ENCODE data around the gene RHBDL2. TPM values are rescaled to one million over a fixed set of nuclear protein-coding genes. Genes with fewer than 3 reads are reported as not detected.

Gene RHBDL2
- total RNA-seq, 1 experiment from 2014 or later = 7.1 TPM

DNA sequence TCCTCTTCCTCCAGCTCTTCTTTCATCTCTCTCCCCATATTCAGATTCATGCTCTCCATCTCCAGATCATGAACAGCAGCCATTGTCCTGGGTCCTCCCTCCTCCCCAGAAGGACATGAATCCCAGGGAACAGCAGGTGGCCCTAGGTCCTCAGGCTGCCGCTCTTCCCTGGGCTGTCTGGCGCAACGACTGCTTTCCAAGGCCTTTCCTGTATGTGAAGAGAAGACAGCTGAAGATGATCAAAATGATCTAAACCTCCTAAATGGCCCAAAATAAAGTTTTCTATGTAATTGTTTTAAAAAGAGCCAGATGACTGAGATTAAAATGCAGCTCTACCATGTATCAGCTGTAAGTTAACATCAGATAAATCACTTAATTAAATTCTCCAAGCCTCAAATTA, 22.5 kb downstream of the RHBDL2 start:
- no peaks in the 10 kb centered on the region for H3K4me1 ChIP-seq (ENCODE audit: control insufficient read depth, insufficient read depth, low read length)
- in situ Hi-C loops (cut with HindIII; ENCODE audit: low pct_unique_long_range_greater_than_20kb, low sequenced_read_pairs) = no loop called here
- POLR2A ChIA-PET = no interaction called here
- no peak overlapping the region for H3K27ac ChIP-seq (ENCODE audit: low read length)
- no peaks in the 10 kb centered on the region for H3K9me3 ChIP-seq (ENCODE audit: control insufficient read depth, insufficient read depth, low read depth, low read length)
- no peak overlapping the region for H3K4me3 ChIP-seq (ENCODE audit: low read depth in 2 of 2, low read length in 2 of 2)
- TF ChIP-seq TCF7L2 (IDR thresholded peaks at IDR 0.05; ENCODE audit: low read depth, low read length) = no peak
- TF ChIP-seq, protein P1, sequence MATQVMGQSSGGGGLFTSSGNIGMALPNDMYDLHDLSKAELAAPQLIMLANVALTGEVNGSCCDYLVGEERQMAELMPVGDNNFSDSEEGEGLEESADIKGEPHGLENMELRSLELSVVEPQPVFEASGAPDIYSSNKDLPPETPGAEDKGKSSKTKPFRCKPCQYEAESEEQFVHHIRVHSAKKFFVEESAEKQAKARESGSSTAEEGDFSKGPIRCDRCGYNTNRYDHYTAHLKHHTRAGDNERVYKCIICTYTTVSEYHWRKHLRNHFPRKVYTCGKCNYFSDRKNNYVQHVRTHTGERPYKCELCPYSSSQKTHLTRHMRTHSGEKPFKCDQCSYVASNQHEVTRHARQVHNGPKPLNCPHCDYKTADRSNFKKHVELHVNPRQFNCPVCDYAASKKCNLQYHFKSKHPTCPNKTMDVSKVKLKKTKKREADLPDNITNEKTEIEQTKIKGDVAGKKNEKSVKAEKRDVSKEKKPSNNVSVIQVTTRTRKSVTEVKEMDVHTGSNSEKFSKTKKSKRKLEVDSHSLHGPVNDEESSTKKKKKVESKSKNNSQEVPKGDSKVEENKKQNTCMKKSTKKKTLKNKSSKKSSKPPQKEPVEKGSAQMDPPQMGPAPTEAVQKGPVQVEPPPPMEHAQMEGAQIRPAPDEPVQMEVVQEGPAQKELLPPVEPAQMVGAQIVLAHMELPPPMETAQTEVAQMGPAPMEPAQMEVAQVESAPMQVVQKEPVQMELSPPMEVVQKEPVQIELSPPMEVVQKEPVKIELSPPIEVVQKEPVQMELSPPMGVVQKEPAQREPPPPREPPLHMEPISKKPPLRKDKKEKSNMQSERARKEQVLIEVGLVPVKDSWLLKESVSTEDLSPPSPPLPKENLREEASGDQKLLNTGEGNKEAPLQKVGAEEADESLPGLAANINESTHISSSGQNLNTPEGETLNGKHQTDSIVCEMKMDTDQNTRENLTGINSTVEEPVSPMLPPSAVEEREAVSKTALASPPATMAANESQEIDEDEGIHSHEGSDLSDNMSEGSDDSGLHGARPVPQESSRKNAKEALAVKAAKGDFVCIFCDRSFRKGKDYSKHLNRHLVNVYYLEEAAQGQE (IDR thresholded peaks at IDR 0.05; ENCODE audit: insufficient read depth in 1 of 2, low read depth in 2 of 2, low read length in 1 of 2) = no peak
- TF ChIP-seq, protein P2, sequence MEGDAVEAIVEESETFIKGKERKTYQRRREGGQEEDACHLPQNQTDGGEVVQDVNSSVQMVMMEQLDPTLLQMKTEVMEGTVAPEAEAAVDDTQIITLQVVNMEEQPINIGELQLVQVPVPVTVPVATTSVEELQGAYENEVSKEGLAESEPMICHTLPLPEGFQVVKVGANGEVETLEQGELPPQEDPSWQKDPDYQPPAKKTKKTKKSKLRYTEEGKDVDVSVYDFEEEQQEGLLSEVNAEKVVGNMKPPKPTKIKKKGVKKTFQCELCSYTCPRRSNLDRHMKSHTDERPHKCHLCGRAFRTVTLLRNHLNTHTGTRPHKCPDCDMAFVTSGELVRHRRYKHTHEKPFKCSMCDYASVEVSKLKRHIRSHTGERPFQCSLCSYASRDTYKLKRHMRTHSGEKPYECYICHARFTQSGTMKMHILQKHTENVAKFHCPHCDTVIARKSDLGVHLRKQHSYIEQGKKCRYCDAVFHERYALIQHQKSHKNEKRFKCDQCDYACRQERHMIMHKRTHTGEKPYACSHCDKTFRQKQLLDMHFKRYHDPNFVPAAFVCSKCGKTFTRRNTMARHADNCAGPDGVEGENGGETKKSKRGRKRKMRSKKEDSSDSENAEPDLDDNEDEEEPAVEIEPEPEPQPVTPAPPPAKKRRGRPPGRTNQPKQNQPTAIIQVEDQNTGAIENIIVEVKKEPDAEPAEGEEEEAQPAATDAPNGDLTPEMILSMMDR (IDR thresholded peaks at IDR 0.05) = no peak
- TF ChIP-seq SIN3A (IDR thresholded peaks at IDR 0.05; ENCODE audit: borderline replicate concordance, insufficient read depth, low read depth, low read length) = no peak
- TF ChIP-seq POLR2AphosphoS5 (IDR thresholded peaks at IDR 0.05; ENCODE audit: low read depth, low read length) = no peak
- no peaks in the 10 kb centered on the region for H3K36me3 ChIP-seq (ENCODE audit: control insufficient read depth, insufficient read depth, low read length)
- ATAC-seq (no peak), DNase-seq (ENCODE audit: low read depth, low spot score) (no peak)
- no TSS peak for BruUV-seq (replicated peaks)
- intact Hi-C loops (cut with micrococcal nuclease; ENCODE audit: unreplicated experiment) = no loop called here
- CTCF ChIA-PET = no interaction called here
- H3K27me3 ChIP-seq (ENCODE audit: control insufficient read depth, insufficient read depth, low read length) = no peaks in the 10 kb centered on the region

DNA sequence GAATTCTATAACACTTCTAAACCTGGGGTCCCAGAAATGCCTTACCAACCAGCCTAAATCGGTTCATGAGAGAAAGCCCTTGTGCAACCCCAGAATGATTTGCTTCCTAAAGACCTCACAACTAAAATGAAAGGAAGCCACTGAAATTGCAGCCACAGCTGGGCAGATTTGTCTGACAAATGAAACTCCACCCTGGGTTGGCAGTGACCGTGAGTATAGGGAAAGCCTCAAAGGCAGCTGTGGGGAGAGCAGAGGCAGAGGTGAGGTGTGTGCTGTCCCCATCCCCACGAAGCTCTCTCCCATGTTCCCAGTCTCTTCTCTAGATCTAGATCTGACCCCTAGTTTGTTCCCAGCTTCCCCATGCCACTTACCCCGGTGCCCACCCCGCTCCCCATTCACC, 23.1 kb downstream of the RHBDL2 start:
- in situ Hi-C loops (cut with HindIII; ENCODE audit: low pct_unique_long_range_greater_than_20kb, low sequenced_read_pairs) = no loop called here
- Histone ChIP-seq H3K27me3 (ENCODE audit: control insufficient read depth, insufficient read depth, low read length) (no peaks in the 10 kb centered on the region), H3K9me3 (ENCODE audit: control insufficient read depth, insufficient read depth, low read depth, low read length) (no peaks in the 10 kb centered on the region), H3K36me3 (ENCODE audit: control insufficient read depth, insufficient read depth, low read length) (no peaks in the 10 kb centered on the region), H3K27ac (ENCODE audit: low read length) (no peak overlapping the region), H3K4me1 (ENCODE audit: control insufficient read depth, insufficient read depth, low read length) (no peaks in the 10 kb centered on the region), H3K4me3 (ENCODE audit: low read depth in 2 of 2, low read length in 2 of 2) (no peak overlapping the region)
- no TSS peak for BruUV-seq (replicated peaks)
- CTCF ChIA-PET = no interaction called here
- POLR2A ChIA-PET = no interaction called here
- intact Hi-C loops (cut with micrococcal nuclease; ENCODE audit: unreplicated experiment) = no loop called here
- ATAC-seq = peak; percentile 67
- no peak for TF ChIP-seq TCF7L2 (IDR thresholded peaks at IDR 0.05; ENCODE audit: low read depth, low read length)
- TF ChIP-seq SIN3A (IDR thresholded peaks at IDR 0.05; ENCODE audit: borderline replicate concordance, insufficient read depth, low read depth, low read length) = no peak
- TF ChIP-seq, protein P2 (IDR thresholded peaks at IDR 0.05) = no peak
- TF ChIP-seq, protein P1 (IDR thresholded peaks at IDR 0.05; ENCODE audit: insufficient read depth in 1 of 2, low read depth in 2 of 2, low read length in 1 of 2) = no peak
- DNase-seq (ENCODE audit: low read depth, low spot score) = no peak
